HepG2 (cell line): ENCODE measurements around the gene BBS12. TPM values are rescaled to one million over a fixed set of nuclear protein-coding genes. Genes with fewer than 3 reads are reported as not detected.

ENCODE experiments used
- ATF1 ChIP-seq: IDR thresholded peaks from 2 replicates; pipeline ENCODE4 v1.6.1; 2016; ENCODE audit warnings: mild to moderate bottlenecking, control low read depth
- IKZF4 ChIP-seq: sonication (generic); formaldehyde crosslinking; IDR thresholded peaks from 2 replicates; pipeline ENCODE4 v1.5.1; 2020; ENCODE audit warnings: borderline replicate concordance, mild to moderate bottlenecking, low read depth, missing genetic modification reagents; ENCODE audit errors: not compliant biosample characterization
- MLLT10 ChIP-seq: sonication (generic); formaldehyde crosslinking; IDR thresholded peaks from 2 replicates; pipeline ENCODE4 v1.4.0; 2020; ENCODE audit warnings: missing genetic modification reagents
- PATZ1 ChIP-seq: sonication (generic); formaldehyde crosslinking; IDR thresholded peaks from 2 replicates; pipeline ENCODE4 v1.4.0; 2020; ENCODE audit warnings: missing genetic modification reagents
- PCBP1 ChIP-seq: fragments of 200-400 bp; formaldehyde crosslinking; IDR thresholded peaks from 2 replicates; pipeline ENCODE4 v1.6.1; 2017; ENCODE audit warnings: mild to moderate bottlenecking, low read depth, low read length, borderline replicate concordance
- RARG ChIP-seq: sonication (generic); formaldehyde crosslinking; IDR thresholded peaks from 2 replicates; pipeline ENCODE4 v1.4.0; 2020; ENCODE audit warnings: low read depth, mild to moderate bottlenecking, missing genetic modification reagents
- RXRB ChIP-seq: IDR thresholded peaks from 2 replicates; pipeline ENCODE4 v1.6.1; 2016; ENCODE audit warnings: borderline replicate concordance, missing genetic modification reagents, missing compliant biosample characterization
- SAP130 ChIP-seq: IDR thresholded peaks from 2 replicates; pipeline ENCODE4 v1.6.1; 2016; ENCODE audit warnings: low read depth
- SMAD3 ChIP-seq: sonication (generic); formaldehyde crosslinking; IDR thresholded peaks from 2 replicates; pipeline ENCODE4 v1.4.0; 2020; ENCODE audit warnings: missing genetic modification reagents
- STAT6 ChIP-seq: sonication (generic); formaldehyde crosslinking; IDR thresholded peaks from 2 replicates; pipeline ENCODE4 v1.4.0; 2020; ENCODE audit warnings: missing genetic modification reagents, mild to moderate bottlenecking, borderline replicate concordance
- TAF15 ChIP-seq: fragments of 200-400 bp; formaldehyde crosslinking; IDR thresholded peaks from one replicate; pipeline ENCODE4 v1.6.1; 2018; ENCODE audit warnings: mild to moderate bottlenecking, low read depth, low read length; ENCODE audit not compliant: poor library complexity, severe bottlenecking
- U2AF2 ChIP-seq: fragments of 200-400 bp; formaldehyde crosslinking; IDR thresholded peaks from 2 replicates; pipeline ENCODE4 v1.6.1; 2017; ENCODE audit warnings: low read depth, mild to moderate bottlenecking, low read length
- ZBTB38 ChIP-seq: sonication (generic); formaldehyde crosslinking; IDR thresholded peaks from 2 replicates; pipeline ENCODE4 v1.5.1; 2020; ENCODE audit warnings: mild to moderate bottlenecking, missing genetic modification reagents
- ZNF142 ChIP-seq: sonication (generic); formaldehyde crosslinking; IDR thresholded peaks from 2 replicates; pipeline ENCODE4 v1.4.0; 2020; ENCODE audit warnings: missing genetic modification reagents
- ZNF326 ChIP-seq: sonication (generic); formaldehyde crosslinking; IDR thresholded peaks from 2 replicates; pipeline ENCODE4 v1.4.0; 2020; ENCODE audit warnings: missing genetic modification reagents, borderline replicate concordance
- ZNF430 ChIP-seq: sonication (generic); formaldehyde crosslinking; IDR thresholded peaks from 2 replicates; pipeline ENCODE4 v1.9.0; 2021; ENCODE audit warnings: mild to moderate bottlenecking, missing genetic modification reagents
- ZNF570 ChIP-seq: sonication (generic); formaldehyde crosslinking; IDR thresholded peaks from 2 replicates; pipeline ENCODE4 v1.4.0; 2020; ENCODE audit warnings: mild to moderate bottlenecking, missing genetic modification reagents, borderline replicate concordance
- ZNF746 ChIP-seq: sonication (generic); formaldehyde crosslinking; IDR thresholded peaks from 2 replicates; pipeline ENCODE4 v1.8.0; 2022; ENCODE audit warnings: mild to moderate bottlenecking, missing genetic modification reagents
- ZSCAN20 ChIP-seq: sonication (generic); formaldehyde crosslinking; IDR thresholded peaks from 2 replicates; pipeline ENCODE4 v1.4.0; 2020; ENCODE audit warnings: missing genetic modification reagents, mild to moderate bottlenecking, borderline replicate concordance
- polyA plus RNA-seq, 8 experiments: library from polyadenylated mRNA; depleted of rRNA in 3 of 8; stranded (reverse) in 7 of 8; unstranded in 1 of 8; fragments of >200 nt; fragmentation: Illumina TruSeq in 4 of 8; extraction: Trizol in 4 of 8; gene quantifications; 2 replicates each; pipeline versions ENCODE4 v1.2.1 to v1.2.3, GENCODE V29; 2011 to 2016; ENCODE audit warnings: low read depth in 4 of 8, missing spikeins in 1 of 8, mixed read lengths in 1 of 8; ENCODE audit not compliant: insufficient read depth in 1 of 8
- total RNA-seq, 5 experiments: library from RNA; depleted of rRNA; stranded (reverse); fragments of >200 nt; fragmentation: Illumina TruSeq; extraction: Trizol; gene quantifications; 2 replicates each; pipeline ENCODE4 v1.2.3, GENCODE V29; 2016; ENCODE audit warnings: low read depth in 1 of 5

The BBS12 gene
- total and polyA plus RNA-seq, 2 of the 13 experiments (the other 11 are each of a cell fraction or from before 2014, with no cell fraction given) = 0.32 to 1.7 TPM

GRCh38 chr4:122732329-122733026 lies at the start of gene BBS12 (continued):
- no peak; the same call in 1 of the 2 replicates for TF ChIP-seq ZNF142 (CRISPR knock-in tag)
- TF ChIP-seq ZNF326 (CRISPR knock-in tag) = no peak
- TF ChIP-seq ZNF430 = no peak
- TF ChIP-seq ZNF746 = no peak
- peak; percentile 72; the same call in 1 of the 2 replicates for TF ChIP-seq ATF1
- 0 out of 2 replicates have a peak, but pooled peaks have one; percentile 39 for TF ChIP-seq PATZ1 (CRISPR knock-in tag)
- no peak for TF ChIP-seq RARG (CRISPR knock-in tag)
- TF ChIP-seq MLLT10 (CRISPR knock-in tag) = no peak
- no peak for TF ChIP-seq ZSCAN20
- TF ChIP-seq U2AF2 = 0 out of 2 replicates have a peak, but pooled peaks have one; percentile 56
- no peak for TF ChIP-seq TAF15
- TF ChIP-seq ZBTB38 (CRISPR knock-in tag) = no peak
- TF ChIP-seq PCBP1 = no peak
- no peak for TF ChIP-seq STAT6 (CRISPR knock-in tag)
- no peak for TF ChIP-seq RXRB (CRISPR knock-in tag)
- no peak for TF ChIP-seq ZNF570 (CRISPR knock-in tag)
- TF ChIP-seq SMAD3 (CRISPR knock-in tag) = 0 out of 2 replicates have a peak, but pooled peaks have one; percentile 20
- TF ChIP-seq IKZF4 (CRISPR knock-in tag) = no peak
- peak; percentile 97 for TF ChIP-seq SAP130
